NOMO-1 treated with dmso at 0.1 percent for 144 hours (cell line): ENCODE data around the gene SPIN1.

Experiments
- DNase-seq: peaks from one replicate; lab custom pipeline; 2025; ENCODE audit not compliant: unreplicated experiment; lab: John Stamatoyannopoulos, UW

SPIN1 gene

DNA sequence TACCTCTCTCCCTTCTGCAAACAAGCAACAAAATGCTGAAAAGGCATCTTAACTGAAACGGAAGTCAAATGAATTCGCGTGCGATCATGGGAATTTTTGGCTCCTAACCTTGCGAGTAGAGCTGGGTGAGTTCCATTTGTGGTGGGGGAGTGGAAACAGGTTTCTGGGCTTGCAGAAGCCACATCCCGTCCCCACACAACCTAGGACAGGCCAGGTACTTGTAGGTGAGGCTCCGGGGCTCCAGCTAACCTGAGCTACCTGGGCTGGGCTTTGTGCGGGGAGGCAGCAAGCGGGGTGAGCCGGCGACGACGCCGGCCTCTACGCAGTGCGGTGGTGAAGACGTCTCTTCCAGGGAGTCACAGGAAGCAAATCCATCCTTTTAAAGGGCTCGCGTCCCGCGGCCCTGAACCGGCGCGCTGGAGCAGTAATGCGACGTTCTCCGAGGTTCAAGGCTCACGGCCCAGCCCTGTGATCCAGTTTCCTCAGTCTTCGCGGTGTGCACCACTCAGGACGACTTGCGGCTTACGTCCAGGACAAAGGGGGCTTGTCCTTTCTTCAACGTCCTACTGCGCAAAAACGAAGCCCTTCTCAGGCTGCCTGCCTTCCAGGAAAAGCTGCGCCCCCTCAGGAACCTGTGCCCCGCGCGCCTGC lies 567 bp upstream of the SPIN1 start:
- no peak for DNase-seq

DNA sequence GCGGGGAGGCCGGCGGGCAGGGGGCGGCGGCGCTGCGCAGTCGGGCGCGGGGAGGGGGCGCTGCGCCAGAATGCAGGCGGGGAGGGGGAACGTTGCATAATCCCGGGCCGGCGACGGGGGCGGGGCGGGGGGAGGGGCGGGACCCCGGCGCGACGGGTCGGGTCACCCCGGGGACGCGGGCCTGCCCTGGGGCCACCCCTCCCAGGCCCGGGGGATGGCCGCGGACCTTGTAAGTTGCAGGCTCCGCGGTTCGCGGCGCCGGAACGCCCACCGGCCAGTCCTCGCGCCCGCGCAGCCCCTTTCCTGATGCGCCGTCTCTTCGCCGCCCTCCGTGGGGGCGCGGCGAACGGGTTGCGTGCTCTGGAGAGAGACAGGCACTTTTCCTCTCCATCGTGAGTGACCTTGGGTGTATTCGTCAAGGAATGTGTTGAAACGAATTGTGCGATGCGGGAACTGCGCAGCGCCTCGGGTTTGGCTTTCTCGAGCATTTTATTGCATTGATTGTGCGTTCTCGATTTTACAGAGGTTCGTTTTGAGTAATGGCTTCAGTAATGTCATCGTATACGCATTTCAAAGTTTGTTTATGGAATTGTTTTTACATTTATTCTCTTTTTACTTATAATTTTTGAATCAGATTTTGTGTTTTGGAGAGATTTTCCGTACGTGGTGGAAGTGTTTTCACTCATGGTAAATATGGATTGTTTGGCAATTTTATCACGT lies 802 bp downstream of the SPIN1 start:
- no peak for DNase-seq

DNA sequence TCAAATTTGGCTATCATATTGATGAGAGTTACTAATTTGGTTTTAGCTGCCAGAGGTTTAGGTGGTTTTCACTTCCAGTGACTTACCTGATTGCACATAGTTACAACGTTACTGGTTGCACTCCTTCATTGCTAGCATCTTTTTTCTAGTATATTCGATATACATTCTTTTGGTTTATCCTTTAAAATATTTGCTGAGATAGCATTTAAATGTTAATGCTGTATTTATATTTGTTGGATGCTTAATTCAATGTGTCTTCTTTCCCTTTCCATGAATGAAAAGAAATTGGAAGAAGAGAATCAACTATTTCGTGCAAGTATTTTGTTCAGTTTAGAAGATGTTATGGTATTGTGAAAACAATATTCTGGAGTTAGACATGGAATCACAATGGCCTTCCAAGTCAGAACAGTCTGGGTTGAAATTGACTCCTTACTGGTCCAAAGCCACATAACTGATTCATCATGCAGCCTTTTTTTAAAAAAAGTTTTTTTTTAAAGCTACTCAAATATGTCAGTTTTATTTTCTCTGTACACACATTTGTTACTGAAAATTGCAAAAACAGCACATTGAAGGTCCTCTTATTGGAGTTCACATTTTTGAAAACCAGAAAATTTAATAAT lies 2.2 kb downstream of the SPIN1 start:
- no peak for DNase-seq

DNA sequence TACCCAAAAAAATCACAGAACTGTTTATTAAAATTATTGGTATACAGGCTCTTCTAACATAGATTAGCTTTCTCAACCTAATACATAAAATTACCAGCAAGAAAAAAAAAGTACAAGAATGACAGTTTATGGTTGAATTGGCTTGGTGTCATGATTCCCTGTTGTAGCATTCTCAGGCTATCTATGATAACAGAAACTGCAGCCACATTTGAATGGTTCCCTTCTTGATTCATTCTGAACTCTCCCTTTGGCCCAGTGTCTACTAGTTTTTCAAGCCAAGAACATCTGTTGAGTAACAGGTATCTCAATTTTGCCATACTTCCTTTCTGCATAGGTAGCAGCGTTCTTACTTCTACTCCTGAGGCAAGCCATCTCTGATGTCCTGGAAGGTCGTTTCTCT lies 3.0 kb downstream of the SPIN1 start:
- no peak for DNase-seq

DNA sequence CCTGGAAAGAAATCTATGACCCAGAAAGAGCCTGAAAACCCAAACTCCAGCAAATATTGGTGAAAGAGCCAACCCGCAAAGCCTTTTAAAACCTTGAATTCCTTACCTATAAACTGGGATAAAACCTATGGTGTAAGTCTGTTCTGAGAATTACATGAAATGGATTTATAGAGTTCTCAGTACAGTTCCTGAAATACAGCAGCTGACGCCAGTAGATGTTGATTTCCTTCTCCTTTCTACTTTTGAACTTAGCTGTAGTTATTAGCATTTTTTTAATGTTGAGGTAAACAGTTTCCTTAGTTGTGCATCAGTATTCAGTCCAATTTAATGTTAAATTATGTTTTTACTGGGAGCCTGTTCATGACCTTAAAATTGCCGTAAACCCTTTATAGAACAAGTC lies 3.7 kb downstream of the SPIN1 start:
- no peak for DNase-seq

DNA sequence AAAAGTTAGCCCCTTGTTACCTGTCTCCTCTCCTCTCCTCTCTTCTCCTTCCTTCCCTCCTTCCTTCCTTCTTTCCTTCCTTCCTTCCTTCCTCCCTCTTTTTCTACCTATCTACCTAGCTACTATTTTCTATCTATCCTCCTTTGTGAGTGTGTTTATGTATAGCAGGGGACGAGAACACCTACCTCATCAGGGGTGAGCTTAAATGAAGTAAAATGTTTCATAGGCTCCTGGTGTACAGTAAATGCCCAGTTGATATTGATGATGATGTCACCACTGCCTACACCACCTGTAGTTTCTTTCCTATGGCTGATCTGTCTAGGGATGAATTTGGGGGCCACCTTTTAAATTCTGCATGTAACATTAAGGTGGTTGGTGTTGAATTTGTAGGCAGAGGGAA lies 4.3 kb downstream of the SPIN1 start:
- DNase-seq, result no peak

DNA sequence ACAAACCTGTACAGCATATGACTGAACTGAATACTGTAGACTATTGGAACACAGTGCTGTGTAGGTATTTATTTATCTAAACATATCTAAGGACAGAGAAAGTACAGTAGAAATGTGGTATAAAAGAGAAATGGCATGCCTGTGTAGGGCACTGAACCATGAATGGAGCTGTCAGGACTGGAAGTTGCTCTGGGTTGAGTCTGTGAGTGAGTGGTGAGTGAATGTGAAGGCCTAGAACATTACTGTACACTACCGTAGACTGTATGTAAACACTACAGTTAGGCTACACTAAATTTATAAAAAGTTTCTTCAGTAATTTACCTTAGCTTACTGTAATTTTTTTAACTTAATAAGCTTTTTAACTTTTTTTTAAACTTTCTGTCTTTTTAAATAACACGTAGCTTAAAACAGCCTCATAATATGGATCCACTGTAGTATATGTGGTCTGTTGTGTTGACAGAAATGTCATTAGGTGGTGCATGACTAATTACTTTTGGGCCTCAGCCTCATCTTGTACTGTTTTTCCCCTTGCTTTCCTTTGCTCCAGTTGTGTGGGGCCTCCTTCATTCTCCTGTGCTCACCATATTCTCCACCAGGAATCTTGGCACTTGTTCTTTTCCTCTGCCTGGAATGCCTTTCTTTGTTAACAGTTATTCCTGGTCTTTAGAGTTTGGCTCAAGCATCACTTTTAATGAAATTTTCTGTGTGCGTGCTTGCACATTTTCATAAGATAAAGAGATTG lies 8.8 kb downstream of the SPIN1 start:
- DNase-seq, result no peak

DNA sequence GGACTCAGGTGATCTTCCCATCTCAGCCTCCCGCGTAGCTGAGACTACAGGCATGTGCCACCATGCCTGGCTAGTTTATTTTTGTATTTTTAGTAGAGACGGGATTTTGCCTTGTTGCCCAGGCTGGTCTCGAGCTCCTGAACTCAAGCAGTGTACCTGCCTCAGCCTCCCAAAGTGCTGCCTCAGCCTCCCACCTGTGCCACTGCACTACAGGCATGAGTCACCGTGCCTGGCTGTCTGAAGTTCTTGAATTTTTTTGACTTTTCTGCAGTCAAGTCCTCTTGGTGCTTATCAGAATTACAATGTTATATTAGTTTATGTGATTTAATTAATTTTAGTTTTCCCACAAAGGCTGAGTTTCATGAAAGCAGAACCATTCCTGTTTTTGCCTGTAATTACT lies 9.8 kb downstream of the SPIN1 start:
- DNase-seq, result no peak

DNA sequence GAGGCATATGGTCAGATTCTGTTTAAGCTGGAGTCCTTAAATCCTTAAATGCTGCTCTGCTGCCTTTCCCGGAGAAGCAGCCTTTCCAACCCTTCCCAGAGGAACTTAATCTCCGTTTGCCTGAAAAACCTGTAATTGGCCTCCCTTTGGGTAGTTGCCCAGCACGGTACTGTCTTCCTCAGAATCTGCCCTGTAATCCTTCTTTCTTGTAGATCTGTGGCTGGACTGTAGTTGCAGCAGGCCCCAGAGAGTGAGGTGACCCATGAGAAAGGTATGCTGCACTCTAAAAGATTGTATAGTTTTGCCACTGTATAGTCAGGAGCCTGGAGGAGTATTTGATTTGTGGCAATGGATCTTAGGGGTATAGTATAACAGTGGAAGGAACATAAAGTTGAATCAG lies 11.7 kb downstream of the SPIN1 start:
- DNase-seq, result no peak

DNA sequence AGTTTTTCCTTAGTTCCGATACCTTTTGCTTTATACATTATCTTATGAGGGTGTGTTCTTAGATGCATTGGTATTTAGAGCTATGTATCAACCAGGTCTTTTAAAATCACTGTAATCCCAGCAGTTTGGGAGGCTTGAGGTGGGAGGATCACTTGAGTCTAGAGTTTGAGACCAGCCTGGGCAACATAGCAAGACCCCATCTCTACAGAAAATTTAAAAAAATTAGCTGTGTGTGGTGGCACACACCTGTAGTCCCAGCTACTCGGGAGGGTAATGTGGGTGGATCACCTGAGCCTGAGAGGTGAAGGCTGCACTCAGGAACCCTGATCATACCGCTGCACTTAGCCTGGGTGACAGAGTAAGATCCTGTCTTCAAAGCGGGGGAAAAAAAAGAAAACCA lies 15.1 kb downstream of the SPIN1 start:
- DNase-seq, result no peak

DNA sequence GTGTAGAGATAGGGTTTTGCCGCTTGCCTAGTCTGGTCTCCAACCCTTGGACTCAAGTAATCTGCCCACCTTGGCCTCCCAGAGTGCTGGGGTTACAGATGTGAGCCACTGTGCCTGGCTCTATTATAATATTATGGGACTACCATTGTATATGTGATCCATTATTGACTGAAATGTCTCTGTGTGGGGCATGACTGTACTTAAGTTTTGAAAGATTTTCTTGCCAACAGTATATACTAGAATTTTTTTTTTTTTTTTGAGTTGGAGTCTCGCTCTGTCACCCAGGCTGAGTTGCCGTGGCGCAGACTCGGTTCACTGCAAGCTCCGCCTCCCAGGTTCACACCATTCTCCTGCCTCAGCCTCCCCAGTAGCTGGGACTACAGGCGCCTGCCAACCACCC lies 17.8 kb downstream of the SPIN1 start:
- no peak for DNase-seq

DNA sequence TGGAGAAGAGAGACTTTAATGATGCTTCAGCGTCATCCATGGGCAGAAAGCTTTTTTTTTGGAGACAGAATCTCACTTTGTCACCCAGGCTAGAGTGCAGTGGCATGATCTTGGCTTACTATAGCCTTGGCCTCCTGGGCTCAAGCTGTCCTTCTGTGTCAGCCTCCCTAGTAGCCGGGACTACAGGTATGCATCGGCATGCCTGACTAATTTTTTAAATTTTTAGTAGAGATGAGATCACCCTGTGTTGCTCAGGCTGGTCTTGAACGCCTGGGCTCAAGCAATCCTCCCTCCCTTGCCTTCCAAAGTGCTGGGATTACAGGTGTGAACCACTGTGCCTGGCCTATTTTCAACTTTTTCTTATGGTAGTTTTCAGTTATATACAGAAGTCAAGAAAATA lies 23.2 kb downstream of the SPIN1 start:
- DNase-seq, result no peak

DNA sequence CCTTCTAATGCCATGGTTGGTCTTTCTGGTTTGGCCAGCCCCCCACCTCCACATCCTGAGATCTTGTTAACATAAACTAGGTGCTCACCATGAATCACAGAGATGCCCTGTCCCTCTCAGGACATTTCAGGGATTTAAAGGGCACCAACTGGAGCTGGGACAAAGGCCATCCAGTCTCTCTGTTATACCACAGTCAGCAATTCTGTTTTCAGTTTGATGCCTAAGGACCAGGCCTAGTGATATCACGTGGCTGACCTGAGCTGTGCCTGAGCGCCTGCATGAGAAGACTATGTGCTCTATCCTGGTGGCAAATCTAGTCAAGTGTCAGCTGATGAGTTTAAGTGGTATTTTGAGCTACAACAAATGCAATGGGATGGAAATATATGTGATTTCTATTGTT lies 26.1 kb downstream of the SPIN1 start:
- DNase-seq, result no peak

DNA sequence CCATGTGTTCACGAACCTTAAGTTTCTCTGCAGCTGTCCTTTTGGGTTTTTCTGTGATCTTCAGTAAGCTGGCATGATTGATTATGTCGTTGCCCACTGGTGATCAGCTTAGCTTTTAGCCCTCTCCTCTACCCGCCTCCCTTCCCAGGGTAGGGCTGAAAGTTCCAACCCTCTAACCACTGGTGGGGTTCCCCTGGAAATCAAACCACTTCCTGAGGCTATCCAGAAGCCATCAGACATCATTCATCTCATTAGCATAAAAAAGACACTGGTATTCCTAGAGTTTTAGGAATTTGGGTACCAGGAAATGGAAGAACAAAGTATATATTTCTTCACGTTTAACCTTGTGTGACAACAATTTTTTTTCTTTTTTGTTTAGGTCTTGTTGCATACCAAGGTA lies 29.8 kb downstream of the SPIN1 start:
- no peak for DNase-seq

DNA sequence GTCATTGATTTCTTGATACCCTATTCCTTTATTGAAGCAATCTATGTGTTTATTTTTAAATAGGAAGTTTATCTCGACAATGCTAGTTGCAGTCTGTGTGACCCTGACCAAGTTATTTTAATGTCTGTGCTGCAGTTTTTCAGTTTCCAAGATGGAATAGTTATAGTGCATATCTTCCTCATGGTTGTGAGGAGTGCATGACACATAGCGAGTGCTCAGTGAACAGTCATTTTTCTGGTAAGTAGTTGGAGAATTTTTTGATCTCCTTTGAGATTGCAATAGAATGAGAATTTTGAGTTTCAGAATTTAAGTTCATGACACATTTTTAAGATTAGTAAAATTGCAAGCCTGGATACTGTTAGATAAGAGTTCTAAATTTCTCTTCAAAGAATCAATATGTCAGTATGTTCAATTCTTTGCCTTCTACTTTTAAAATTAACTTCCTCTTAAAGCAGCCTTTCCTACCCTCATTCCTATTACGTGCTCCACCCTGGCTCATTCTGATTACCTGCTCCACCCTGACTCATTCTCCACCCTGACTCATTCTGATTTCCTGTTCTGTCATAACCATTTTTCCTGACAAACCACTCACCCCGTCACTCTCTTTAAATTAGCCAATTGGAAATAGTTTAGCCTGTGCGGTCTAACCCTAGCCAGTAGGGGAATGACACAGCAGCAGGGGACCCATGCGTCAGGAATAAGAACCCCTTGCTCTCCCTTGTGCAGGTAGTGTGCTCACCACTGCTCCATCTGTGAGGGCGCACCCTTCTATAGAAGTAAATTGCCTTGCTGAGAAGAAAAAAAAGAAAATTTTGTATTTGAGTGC lies 30.7 kb downstream of the SPIN1 start:
- DNase-seq, result no peak

DNA sequence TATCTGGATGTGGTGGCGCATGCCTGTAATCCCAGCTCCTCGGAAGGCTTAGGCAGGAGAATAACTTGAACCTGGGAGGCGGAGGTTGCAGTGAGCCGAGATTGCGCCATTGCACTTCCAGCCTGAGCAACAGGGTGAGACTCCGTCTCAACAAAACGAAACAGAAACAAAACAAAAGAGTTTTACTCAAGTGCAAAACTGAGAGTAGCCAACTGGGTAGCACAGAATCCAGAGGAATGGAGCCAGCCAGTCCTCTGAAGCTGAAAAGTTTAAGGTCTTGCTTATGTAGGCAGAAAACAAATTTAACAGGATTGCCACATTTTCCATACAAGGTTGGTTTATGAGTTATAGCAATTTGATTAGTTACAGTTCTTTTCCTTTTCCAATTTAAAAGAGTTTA lies 32.0 kb downstream of the SPIN1 start:
- no peak for DNase-seq

DNA sequence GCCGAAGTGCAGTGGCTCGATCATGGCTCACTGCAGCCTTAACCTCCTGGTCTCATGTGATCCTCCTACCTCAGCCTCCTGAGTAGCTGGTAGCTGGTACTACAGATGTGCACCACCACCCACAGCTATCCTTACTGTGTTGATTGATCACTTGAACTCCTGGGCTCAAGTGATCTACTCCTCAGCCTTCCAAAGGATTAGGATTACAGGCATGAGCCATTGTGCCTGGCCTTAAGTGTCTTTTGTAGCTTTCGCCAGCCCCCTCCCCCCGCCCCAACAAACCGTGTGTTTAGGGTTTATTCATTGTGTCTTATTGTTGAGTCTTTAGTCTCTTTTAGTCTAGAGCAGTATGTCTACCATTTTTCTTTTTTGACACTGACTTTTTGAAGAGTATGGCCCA lies 33.1 kb downstream of the SPIN1 start:
- no peak for DNase-seq

DNA sequence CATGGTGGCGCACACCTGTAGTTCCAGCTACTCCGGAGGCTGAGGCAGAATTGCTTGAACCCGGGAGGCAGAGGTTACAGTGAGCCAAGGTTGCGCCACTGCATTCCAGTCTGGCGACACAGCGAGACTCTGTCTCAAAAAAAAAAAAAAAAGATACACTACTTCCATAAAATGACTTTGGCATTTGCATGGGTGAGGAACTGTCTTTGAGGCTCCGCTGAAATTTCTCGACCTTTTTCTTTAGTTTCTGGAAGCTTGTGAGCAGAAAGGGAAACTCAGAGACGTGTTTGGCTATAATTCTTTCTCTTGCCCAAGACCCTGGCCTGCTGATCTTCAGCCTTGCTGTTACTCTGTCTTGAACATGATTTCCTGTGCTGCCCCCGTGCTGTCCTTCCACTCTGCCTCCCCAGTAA lies 37.3 kb downstream of the SPIN1 start:
- no peak for DNase-seq

DNA sequence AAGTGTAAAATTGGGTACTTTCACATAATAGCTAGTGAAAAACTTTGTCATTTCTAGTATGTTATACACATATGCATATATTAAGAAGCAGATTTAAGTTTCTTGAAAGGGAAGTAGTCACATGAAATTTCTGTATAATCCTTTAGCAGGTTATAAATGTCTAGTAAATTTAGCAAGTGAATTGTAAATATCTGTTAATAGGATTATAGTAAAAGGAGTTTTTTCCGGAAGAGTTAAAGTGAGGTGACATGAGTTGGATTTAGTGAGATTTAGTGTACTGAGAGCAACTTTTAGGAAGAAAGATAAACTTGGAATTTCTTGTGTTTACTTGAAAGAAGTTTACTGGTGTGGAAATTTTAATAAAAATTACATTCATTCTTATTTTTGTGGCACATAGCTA lies 38.4 kb downstream of the SPIN1 start:
- DNase-seq, result no peak

DNA sequence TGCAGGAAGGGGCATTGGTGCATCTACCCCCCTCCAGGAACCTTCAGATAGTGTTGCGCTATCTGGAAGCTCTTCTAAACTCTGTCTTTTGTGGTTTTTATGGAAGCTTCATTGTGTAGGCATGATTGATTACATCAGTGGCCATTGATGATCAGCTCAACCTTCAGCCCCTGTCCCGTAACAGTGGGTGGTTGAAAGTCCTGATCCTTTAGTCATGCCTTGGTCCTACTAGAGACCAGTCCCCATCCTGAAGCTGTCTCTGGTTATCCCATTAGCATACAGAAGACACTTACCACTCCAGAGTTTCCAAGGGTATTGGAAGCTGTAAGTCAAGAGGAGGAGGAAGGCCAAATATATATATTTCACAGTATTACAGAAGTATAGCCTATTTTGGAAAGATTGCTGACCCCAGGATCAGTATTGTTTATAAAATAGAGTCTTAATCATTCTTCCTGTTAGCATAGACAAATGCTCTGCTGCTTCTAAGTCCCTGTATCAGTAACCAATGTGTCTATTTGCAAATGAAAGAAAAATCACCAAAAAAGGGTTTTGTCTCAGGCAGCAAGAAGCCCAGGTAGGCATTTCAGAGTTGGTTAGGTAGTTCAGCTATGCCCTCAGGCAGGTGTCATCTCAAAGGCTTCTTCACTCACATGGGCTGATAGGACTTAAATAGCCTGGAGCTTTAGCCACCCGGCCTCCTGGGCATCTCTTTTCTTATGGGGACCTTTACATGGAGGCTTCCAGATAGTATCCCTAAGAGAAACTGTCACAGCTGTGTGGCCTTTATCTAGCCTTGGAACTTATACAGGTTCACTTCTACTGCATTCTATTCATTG lies 41.6 kb downstream of the SPIN1 start:
- no peak for DNase-seq
